Left lung (tissue), 10 donors: ENCODE measurements around the gene PDGFRB. TPM values are rescaled to one million over a fixed set of nuclear protein-coding genes. Genes with fewer than 3 reads are reported as not detected.

Experiments
- ATAC-seq: fragments of 200-7000 bp; cut with Tn5 transposase; one replicate; pipeline ENCODE4 v1.9.1; 2020; ENCODE audit warnings: moderate library complexity
- DNase-seq, 4 donors: peaks; one replicate each; pipeline ENCODE4 v3.0.0-alpha.2; 2013 to 2020
- H3K27ac ChIP-seq, 2 donors: fragments of 200-600 bp; sonication (generic) in 1 of 2; one replicate each; pipeline versions ENCODE4 v1.5.0 to v1.8.0; 2020 to 2021
- H3K27me3 ChIP-seq, 2 donors: fragments of 200-600 bp; sonication (generic) in 1 of 2; one replicate each; pipeline versions ENCODE4 v1.5.0 to v1.8.0; 2020 to 2021
- H3K36me3 ChIP-seq, 2 donors: fragments of 200-600 bp; sonication (generic) in 1 of 2; one replicate each; pipeline versions ENCODE4 v1.5.0 to v1.8.0; 2020 to 2021
- H3K4me1 ChIP-seq, 2 donors: fragments of 200-600 bp; one replicate each; pipeline ENCODE4 v1.8.0; 2021
- H3K4me3 ChIP-seq, 2 donors: fragments of 200-600 bp; sonication (generic) in 1 of 2; one replicate each; pipeline versions ENCODE4 v1.5.0 to v1.8.0; 2020 to 2021; ENCODE audit warnings: mild to moderate bottlenecking in 1 of 2
- H3K9me3 ChIP-seq, 2 donors: fragments of 200-600 bp; sonication (generic) in 1 of 2; one replicate each; pipeline versions ENCODE4 v1.5.0 to v1.8.0; 2020 to 2021
- CTCF ChIP-seq, 2 donors: fragments of 200-600 bp; sonication (generic) in 1 of 2; IDR thresholded peaks; one replicate each; pipeline versions ENCODE4 v1.5.0 to v1.8.0; 2021; ENCODE audit warnings: antibody characterized with exemption in 2 of 2
- intact Hi-C, 2 donors: fragments of 100-400 bp; cut with DNase I; formaldehyde crosslinking; loops; one replicate each; pipeline versions ENCODE4 v1.11.2 to v1.14.2; 2022
- polyA plus RNA-seq, 6 donors: library from polyadenylated mRNA; unstranded; fragments of 120-200 nt; gene quantifications; one replicate each; pipeline ENCODE4 v1.2.1, GENCODE V29; 2013; ENCODE audit not compliant: insufficient read length in 6 of 6
- total RNA-seq, 2 donors: library from RNA; stranded (reverse); fragmentation: NEBNext Ultra II Directional; extraction: Animal tissue kit (Norgen Biotek cat#: 25700); gene quantifications; one replicate each; pipeline ENCODE4 v1.2.1, GENCODE V29; 2021
- donor health status: DM: no; HTN: yes; CAD: no.
- donor health status: DM: no; HTN: no; CAD: no.

The PDGFRB gene
- total and polyA plus RNA-seq, 8 donors: 129 to 227 (median 214) TPM

DNA sequence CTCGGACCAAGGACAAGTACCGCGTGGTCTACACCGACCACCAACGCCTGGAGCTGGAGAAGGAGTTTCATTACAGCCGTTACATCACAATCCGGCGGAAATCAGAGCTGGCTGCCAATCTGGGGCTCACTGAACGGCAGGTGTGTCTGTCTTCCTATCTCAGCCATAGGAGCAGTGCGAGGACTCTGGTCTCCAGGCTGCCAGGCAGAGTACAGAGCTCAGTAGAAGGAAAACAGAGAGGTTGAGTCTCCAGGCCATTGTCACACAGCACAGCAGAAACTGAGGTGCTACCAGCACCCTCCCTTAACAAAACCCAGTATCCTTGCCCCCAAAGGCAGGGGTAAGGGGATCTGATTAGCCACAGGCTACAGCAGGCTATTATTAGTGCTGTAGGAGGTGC lies 27.1 kb upstream of the PDGFRB start:
- Histone ChIP-seq H3K4me3 (no peak overlapping the region), H3K4me1 (peaks cover 0 to 16% of the 10 kb centered on the region in 2 donors), H3K36me3 (no peaks in the 10 kb centered on the region), H3K27me3 (no peaks in the 10 kb centered on the region), H3K9me3 (no peaks in the 10 kb centered on the region), H3K27ac (no peak overlapping the region)
- DNase-seq: peak in 1 of 4 donors; percentile 24
- intact Hi-C loops: no loop called here
- ATAC-seq: no peak
- TF ChIP-seq CTCF (IDR thresholded peaks at IDR 0.05): no peak

- intact Hi-C loops: no loop called here
- Histone ChIP-seq H3K27ac (no peak overlapping the region), H3K4me3 (no peak overlapping the region), H3K27me3 (no peaks in the 10 kb centered on the region), H3K4me1 (peaks cover 0 to 16% of the 10 kb centered on the region in 2 donors), H3K36me3 (no peaks in the 10 kb centered on the region), H3K9me3 (no peaks in the 10 kb centered on the region)
- DNase-seq (peak in 1 of 4 donors; percentile 53), ATAC-seq (no peak)
- TF ChIP-seq CTCF (IDR thresholded peaks at IDR 0.05): no peak
Measured at GRCh38 chr5:150181766-150182545, 26.3 kb upstream of the PDGFRB start.

DNA sequence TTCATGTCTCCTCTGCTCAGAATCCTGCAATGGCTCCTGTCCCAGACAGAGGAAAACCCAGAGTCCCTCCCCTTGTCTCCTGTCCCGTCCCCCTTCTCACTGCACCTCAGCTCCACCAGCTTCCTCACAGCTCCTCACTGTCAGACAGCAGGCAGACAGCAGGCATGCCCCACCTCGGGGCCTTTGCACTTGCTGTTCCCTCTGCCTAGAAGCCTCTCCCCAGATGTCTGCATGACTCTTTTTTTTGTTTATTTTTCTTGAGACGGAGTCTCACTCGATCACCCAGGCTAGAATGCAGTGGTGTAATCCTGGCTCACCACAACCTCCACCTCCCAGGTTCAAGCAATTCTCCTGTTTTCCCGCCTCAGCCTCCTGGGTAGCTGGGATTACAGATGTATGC lies 25.4 kb upstream of the PDGFRB start:
- intact Hi-C loops: no loop called here
- H3K27me3 ChIP-seq: no peaks in the 10 kb centered on the region
- H3K27ac ChIP-seq: peak overlapping the region; percentile 23 to 67
- H3K4me1 ChIP-seq: peaks cover 0 to 16% of the 10 kb centered on the region in 2 donors
- no peaks in the 10 kb centered on the region for H3K36me3 ChIP-seq
- H3K4me3 ChIP-seq: no peak overlapping the region
- no peak for TF ChIP-seq CTCF (IDR thresholded peaks at IDR 0.05)
- H3K9me3 ChIP-seq: no peaks in the 10 kb centered on the region
- DNase-seq (peak in 1 of 4 donors; percentile 34), ATAC-seq (peak; percentile 15)

DNA sequence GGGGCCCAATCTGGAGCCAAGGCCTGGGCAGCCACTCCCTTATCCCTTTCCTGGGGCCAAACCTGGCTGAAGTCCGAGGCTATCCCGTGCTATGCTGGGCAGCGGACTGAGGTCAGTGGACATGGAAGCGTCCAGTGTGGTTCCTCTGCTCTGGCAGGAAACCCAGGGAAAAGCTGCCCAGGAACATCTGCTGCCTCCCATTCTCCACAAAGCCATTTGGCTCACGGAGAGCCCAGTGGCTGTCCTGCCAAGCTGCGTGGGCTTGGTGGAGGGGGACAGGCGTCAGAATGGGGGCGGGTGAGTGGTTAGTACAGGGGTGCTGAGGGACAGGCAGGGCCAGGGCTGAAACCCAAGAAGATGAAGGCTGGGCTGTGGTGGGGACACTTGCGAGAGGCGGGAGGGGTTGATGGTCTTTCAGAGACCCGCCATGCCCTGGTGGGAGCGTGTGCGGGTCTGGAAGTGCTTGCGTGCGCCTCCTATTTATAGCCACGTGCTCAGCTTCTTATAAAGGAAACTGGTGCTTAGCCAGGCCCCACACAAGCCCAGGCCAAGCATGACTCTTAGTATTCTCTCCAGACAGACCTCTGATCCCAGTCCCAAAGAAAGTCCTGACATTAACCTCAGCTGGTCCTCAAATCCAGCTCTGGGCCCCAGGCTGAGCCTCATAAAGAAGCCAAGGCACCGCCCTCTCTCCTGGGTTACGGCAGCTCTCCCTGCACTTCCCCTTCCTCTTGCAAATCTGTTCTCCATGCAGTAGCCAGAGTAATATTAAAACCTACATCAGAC lies 24.8 kb upstream of the PDGFRB start:
- Histone ChIP-seq H3K4me1 (peaks cover 0 to 13% of the 10 kb centered on the region in 2 donors), H3K36me3 (no peaks in the 10 kb centered on the region), H3K4me3 (no peak overlapping the region), H3K27ac (peak overlapping the region; percentile 23 to 67), H3K27me3 (no peaks in the 10 kb centered on the region), H3K9me3 (no peaks in the 10 kb centered on the region)
- ATAC-seq (peak; percentile 55), DNase-seq (peak in 3 of 4 donors; percentile 52 to 73 (median 65))
- intact Hi-C loops: no loop called here
- no peak for TF ChIP-seq CTCF (IDR thresholded peaks at IDR 0.05)

GRCh38 chr5:150179019-150179620 lies 23.5 kb upstream of the PDGFRB start:
- H3K4me1 ChIP-seq: peaks cover 0 to 8% of the 10 kb centered on the region in 2 donors
- TF ChIP-seq CTCF (IDR thresholded peaks at IDR 0.05): no peak
- H3K27me3 ChIP-seq: no peaks in the 10 kb centered on the region
- intact Hi-C loops: no loop called here
- H3K9me3 ChIP-seq: no peaks in the 10 kb centered on the region
- H3K36me3 ChIP-seq: no peaks in the 10 kb centered on the region
- no peak overlapping the region for H3K4me3 ChIP-seq
- H3K27ac ChIP-seq: no peak overlapping the region
- ATAC-seq (no peak), DNase-seq (no peak)
